GM13977 (cell line): ENCODE measurements around the gene REEP3.
"Not testable (repeated sequence)": the region's sequence is repeated elsewhere in the genome, so short reads cannot be mapped to it uniquely, and the experiment has no call there.

ENCODE experiments used
- DNase-seq: peaks from one replicate; pipeline ENCODE4 v3.0.0; 2012; ENCODE audit warnings: low spot score
- CTCF ChIP-seq: IDR thresholded peaks from 2 replicates; pipeline ENCODE4 v1.5.1; 2012; ENCODE audit warnings: mild to moderate bottlenecking, control low read depth; ENCODE audit not compliant: insufficient read depth; ENCODE audit errors: extremely low read depth, missing control alignments
- in situ Hi-C: fragments of 300-500 bp; cut with MboI; formaldehyde crosslinking; loops from one replicate; pipeline ENCODE4 v1.12.0; 2022; ENCODE audit warnings: low sequenced_read_pairs, low pct_unique_long_range_greater_than_20kb, mixed read lengths, inconsistent platforms; ENCODE audit not compliant: unreplicated experiment

Gene REEP3

GRCh38 chr10:63483983-63484382 lies 37.2 kb upstream of the REEP3 start:
- TF ChIP-seq CTCF = no peak
- DNase-seq = no peak
- in situ Hi-C loops = no loop called here

- TF ChIP-seq CTCF = no peak
- in situ Hi-C loops = no loop called here
- DNase-seq = no peak
Measured at GRCh38 chr10:63487990-63488389, 33.2 kb upstream of the REEP3 start.

- in situ Hi-C loops = no loop called here
- TF ChIP-seq CTCF = no peak
- DNase-seq = no peak
Measured at GRCh38 chr10:63489838-63490237, 31.4 kb upstream of the REEP3 start.

GRCh38 chr10:63491588-63492316 lies 29.4 kb upstream of the REEP3 start:
- DNase-seq = no peak
- in situ Hi-C loops = no loop called here
- no peak for TF ChIP-seq CTCF

GRCh38 chr10:63492317-63492690 lies 28.9 kb upstream of the REEP3 start:
- in situ Hi-C loops = not testable (repeated sequence)

GRCh38 chr10:63493004-63493403 lies 28.2 kb upstream of the REEP3 start:
- TF ChIP-seq CTCF = no peak
- in situ Hi-C loops = no loop called here

More at GRCh38 chr10:63492317-63492690, 28.9 kb upstream of the REEP3 start:
- DNase-seq = not testable (repeated sequence)

GRCh38 chr10:63494951-63495350 lies 26.2 kb upstream of the REEP3 start:
- no peak for DNase-seq
- in situ Hi-C loops = no loop called here
- no peak for TF ChIP-seq CTCF

More at GRCh38 chr10:63493004-63493403, 28.2 kb upstream of the REEP3 start:
- no peak for DNase-seq
